HG03558 (cell line): ENCODE measurements around the gene DCDC1.

Experiments
- ATAC-seq: cut with Tn5 transposase; IDR thresholded peaks from one replicate; pipeline ENCODE4 v1.9.1; 2021; ENCODE audit warnings: moderate number of reproducible peaks; ENCODE audit not compliant: unreplicated experiment; ENCODE audit errors: extremely low read depth

Gene DCDC1

GRCh38 chr11:30875806-30876205 is 493.7 kb downstream of the DCDC1 start:
- no peak for ATAC-seq

GRCh38 chr11:30873924-30874610 is 495.5 kb downstream of the DCDC1 start:
- ATAC-seq = no peak

- no peak for ATAC-seq
Measured at GRCh38 chr11:30868626-30869081, 500.9 kb downstream of the DCDC1 start.

GRCh38 chr11:30863209-30863608 is 506.3 kb downstream of the DCDC1 start:
- ATAC-seq = no peak

GRCh38 chr11:30861531-30861930 is 508.0 kb downstream of the DCDC1 start:
- no peak for ATAC-seq

- ATAC-seq = no peak
Measured at GRCh38 chr11:30861064-30861463, 508.5 kb downstream of the DCDC1 start.

GRCh38 chr11:30860146-30860545 is 509.4 kb downstream of the DCDC1 start:
- ATAC-seq = no peak

GRCh38 chr11:30859669-30860068 is 509.9 kb downstream of the DCDC1 start:
- ATAC-seq = no peak

GRCh38 chr11:30855383-30856006 is 514.0 kb downstream of the DCDC1 start:
- ATAC-seq = no peak

GRCh38 chr11:30853439-30853838 is 516.1 kb downstream of the DCDC1 start:
- no peak for ATAC-seq

- ATAC-seq = no peak
Measured at GRCh38 chr11:30852645-30853044, 516.9 kb downstream of the DCDC1 start.

- no peak for ATAC-seq
Measured at GRCh38 chr11:30852091-30852490, 517.4 kb downstream of the DCDC1 start.

- no peak for ATAC-seq
Measured at GRCh38 chr11:30837252-30837651, 532.3 kb downstream of the DCDC1 start.

GRCh38 chr11:30832831-30833230 is 536.7 kb downstream of the DCDC1 start:
- ATAC-seq = no peak

GRCh38 chr11:30830681-30831080 is 538.9 kb downstream of the DCDC1 start:
- no peak for ATAC-seq

- no peak for ATAC-seq
Measured at GRCh38 chr11:30826911-30827310, 542.6 kb downstream of the DCDC1 start.

- no peak for ATAC-seq
Measured at GRCh38 chr11:30825723-30826122, 543.8 kb downstream of the DCDC1 start.

GRCh38 chr11:30823119-30823518 is 546.4 kb downstream of the DCDC1 start:
- ATAC-seq = no peak

GRCh38 chr11:30821438-30821965 is 548.0 kb downstream of the DCDC1 start:
- no peak for ATAC-seq

- no peak for ATAC-seq
Measured at GRCh38 chr11:30818721-30819120, 550.8 kb downstream of the DCDC1 start.

GRCh38 chr11:30816959-30817880 is 552.3 kb downstream of the DCDC1 start:
- ATAC-seq = no peak
